ENCODE measurements around the gene THRAP3.

THRAP3 gene, protein sequence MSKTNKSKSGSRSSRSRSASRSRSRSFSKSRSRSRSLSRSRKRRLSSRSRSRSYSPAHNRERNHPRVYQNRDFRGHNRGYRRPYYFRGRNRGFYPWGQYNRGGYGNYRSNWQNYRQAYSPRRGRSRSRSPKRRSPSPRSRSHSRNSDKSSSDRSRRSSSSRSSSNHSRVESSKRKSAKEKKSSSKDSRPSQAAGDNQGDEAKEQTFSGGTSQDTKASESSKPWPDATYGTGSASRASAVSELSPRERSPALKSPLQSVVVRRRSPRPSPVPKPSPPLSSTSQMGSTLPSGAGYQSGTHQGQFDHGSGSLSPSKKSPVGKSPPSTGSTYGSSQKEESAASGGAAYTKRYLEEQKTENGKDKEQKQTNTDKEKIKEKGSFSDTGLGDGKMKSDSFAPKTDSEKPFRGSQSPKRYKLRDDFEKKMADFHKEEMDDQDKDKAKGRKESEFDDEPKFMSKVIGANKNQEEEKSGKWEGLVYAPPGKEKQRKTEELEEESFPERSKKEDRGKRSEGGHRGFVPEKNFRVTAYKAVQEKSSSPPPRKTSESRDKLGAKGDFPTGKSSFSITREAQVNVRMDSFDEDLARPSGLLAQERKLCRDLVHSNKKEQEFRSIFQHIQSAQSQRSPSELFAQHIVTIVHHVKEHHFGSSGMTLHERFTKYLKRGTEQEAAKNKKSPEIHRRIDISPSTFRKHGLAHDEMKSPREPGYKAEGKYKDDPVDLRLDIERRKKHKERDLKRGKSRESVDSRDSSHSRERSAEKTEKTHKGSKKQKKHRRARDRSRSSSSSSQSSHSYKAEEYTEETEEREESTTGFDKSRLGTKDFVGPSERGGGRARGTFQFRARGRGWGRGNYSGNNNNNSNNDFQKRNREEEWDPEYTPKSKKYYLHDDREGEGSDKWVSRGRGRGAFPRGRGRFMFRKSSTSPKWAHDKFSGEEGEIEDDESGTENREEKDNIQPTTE

DNA sequence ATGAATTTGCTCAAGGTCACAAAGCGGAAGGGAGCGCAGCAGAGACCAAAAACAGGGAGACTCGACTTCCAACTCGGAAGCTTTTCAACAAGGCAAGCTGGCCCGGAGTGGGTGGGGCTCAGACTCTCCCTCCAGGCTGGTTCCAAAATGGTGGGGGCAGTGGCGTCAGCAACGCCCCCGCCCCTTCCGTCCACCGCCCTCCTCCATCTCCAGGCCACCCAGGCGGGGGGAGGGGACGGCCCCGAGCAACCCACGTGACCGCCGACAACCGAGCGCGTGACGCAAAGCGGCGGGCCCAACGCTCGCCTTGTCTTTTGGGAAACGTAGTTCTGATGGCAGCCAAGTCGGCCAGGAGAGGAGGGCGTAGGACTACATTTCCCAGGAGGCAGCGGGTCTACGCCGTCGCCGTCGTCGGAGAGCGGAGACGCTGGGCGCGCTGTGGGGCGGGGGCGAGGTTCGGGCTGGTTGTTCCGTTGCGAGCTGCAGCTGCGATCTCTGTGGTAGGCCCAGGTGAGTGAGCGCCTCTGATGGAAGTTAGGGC is at the start of gene THRAP3:
THRAP3 (plus strand) TSS at position 448 of the 541 bp plus-strand sequence. CDS start 58,121 bp downstream, outside the sequence.
- DNase-seq (ENCODE audit: low spot score): peak; percentile 94
- TF ChIP-seq, protein P1, sequence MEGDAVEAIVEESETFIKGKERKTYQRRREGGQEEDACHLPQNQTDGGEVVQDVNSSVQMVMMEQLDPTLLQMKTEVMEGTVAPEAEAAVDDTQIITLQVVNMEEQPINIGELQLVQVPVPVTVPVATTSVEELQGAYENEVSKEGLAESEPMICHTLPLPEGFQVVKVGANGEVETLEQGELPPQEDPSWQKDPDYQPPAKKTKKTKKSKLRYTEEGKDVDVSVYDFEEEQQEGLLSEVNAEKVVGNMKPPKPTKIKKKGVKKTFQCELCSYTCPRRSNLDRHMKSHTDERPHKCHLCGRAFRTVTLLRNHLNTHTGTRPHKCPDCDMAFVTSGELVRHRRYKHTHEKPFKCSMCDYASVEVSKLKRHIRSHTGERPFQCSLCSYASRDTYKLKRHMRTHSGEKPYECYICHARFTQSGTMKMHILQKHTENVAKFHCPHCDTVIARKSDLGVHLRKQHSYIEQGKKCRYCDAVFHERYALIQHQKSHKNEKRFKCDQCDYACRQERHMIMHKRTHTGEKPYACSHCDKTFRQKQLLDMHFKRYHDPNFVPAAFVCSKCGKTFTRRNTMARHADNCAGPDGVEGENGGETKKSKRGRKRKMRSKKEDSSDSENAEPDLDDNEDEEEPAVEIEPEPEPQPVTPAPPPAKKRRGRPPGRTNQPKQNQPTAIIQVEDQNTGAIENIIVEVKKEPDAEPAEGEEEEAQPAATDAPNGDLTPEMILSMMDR (IDR thresholded peaks at IDR 0.05; ENCODE audit: extremely low read depth, missing control alignments): no peak

DNA sequence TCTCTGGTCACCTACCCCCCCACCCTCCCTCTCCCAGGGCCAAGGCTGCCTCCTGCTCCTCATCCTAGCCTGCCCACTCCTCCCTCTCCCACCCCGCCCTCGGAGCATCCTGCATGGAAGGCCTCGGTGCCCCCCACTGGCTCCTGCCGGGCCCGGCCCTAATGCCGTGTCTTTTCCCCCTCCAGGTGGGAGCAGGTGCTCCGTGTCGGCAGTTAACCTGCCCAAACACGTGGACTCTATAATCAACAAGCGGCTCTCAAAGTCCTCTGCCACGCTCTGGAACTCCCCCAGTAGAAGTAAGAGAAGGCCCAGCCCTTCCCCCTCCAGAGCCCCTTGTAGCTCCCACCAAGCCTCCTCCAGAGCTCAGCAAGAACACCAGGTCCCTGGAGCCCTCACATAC is 49.5 kb upstream of the THRAP3 start:
- DNase-seq (ENCODE audit: low spot score): no peak
- TF ChIP-seq, protein P1 (IDR thresholded peaks at IDR 0.05; ENCODE audit: extremely low read depth, missing control alignments): no peak

DNA sequence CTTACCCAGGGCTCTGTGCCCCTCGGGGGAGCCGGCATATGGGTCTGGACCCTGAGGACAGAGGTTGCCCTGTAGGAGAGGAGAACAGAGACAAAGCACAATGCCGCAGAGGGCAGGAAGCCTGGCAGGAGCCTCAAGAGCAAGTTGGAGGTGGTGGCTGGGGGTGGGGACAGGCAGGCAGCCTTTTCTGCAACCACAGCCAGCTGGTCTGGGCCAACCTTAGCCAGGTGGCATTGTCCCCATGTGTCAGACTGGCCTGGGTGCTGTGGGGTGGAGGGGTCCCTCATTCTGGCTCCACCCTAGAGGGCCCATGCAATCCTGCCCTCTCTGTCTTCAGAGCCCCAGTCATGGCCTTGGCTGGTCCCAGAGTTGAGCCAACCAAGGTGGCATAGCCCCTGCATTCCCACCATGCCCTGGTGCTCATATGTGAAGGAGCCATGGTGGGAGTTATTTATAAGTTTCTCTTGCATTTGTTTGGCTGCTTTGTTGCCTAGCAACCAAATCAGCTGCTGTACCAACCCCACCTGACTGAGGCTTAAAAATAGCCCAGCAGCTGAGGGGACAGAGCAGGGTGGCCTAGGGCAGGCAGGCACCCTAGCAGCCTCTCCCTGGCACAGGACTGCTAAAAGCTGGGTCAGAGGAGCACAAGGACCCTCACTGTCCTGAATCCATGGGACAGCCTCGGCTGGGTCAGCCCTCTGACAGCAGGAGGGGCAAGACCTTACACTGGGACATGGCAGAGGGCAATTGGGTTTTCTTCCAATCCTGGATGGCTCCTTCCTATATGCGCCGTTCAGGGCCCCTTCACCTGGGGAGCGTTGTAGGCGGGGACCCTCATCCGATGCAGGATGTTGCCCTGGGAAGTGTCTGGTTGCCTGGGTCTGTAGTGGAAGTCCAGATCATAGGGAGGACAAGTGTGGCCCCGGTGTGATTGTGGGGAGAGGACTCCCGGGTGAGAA is 48.8 kb upstream of the THRAP3 start:
- no peak for DNase-seq (ENCODE audit: low spot score)
- TF ChIP-seq, protein P1 (IDR thresholded peaks at IDR 0.05; ENCODE audit: extremely low read depth, missing control alignments): no peak

DNA sequence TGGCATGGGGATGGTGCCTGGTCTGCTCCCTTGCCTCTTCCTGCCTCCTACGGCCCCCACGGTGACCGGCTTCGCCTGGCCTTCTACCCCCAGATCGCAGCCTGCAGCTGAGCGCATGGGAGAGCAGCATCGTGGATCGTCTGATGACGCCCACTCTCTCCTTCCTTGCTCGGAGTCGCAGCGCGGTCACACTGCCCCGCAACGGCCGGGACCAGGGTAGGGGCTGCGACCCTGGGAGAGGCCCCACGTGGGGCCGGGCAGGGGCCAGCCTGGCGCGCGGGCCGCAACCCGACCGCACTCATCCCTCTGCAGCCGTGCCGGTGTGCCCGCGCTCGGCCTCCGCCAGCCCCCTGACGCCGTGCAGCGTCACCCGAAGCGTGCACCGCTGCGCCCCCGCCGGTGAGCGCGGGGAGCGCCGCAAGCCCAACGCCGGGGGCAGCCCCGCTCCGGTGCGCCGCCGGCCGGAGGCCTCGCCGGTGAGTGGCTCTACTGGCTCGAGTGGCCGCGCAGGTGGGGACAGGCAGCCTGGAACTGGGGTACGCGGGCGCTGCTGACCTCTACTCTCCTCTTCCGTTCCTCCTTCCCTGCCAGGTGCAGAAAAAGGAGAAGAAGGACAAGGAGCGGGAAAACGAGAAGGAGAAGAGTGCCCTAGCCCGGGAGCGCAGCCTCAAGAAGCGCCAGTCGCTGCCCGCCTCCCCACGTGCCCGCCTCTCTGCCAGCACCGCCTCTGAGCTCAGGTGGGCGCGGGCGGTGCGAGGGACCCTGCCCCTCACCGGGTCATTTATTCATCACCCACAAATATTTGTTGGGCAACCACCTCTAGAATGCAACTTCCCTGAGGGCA is 47.9 kb upstream of the THRAP3 start:
- TF ChIP-seq, protein P1 (IDR thresholded peaks at IDR 0.05; ENCODE audit: extremely low read depth, missing control alignments): no peak
- DNase-seq (ENCODE audit: low spot score): no peak

DNA sequence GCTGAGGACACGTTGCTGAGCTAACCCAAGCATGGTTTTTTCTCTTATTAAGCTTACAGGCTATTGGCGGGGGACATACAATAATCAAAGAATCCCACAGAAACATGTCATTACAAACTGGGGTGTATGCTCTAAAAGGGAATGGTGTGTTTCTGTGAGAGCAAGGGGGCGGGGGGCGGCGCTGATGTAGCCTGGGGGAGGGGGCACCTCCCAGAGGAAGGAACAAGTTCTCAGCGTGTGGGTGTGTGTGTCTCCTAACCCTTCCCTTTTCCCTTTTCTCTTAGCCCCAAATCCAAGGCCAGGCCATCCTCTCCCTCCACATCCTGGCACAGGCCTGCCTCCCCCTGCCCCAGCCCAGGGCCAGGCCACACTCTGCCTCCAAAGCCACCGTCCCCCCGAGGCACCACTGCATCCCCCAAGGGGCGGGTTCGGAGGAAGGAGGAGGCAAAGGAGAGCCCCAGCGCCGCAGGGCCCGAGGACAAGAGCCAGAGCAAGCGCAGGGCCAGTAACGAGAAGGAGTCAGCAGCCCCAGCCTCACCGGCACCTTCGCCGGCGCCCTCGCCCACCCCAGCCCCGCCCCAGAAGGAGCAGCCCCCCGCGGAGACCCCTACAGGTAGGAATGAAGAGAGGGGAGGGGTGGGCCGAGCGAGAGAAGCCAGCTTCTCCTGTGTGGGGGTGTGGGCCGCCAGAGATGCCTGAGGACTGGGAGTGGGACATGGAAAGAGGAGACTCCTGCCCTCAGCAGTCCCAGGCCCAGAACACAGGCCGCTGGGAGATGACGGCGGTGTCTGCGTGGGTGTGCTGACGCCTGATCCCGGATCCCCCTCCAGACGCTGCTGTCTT is 46.4 kb upstream of the THRAP3 start:
- DNase-seq (ENCODE audit: low spot score): no peak
- TF ChIP-seq, protein P1 (IDR thresholded peaks at IDR 0.05; ENCODE audit: extremely low read depth, missing control alignments): no peak

Measured in GM20000 (cell line).